Neutrophil (primary cell): ENCODE results near the gene ATP5F1C.

Source experiments
- H3K27ac ChIP-seq: fragments of 200-600 bp; sonication (generic); 2 replicates; pipeline ENCODE4 v1.5.1; 2016; ENCODE audit warnings: mild to moderate bottlenecking, moderate library complexity
- H3K27me3 ChIP-seq: fragments of 200-600 bp; sonication (generic); 2 replicates; pipeline ENCODE4 v1.6.0; 2016; ENCODE audit warnings: mild to moderate bottlenecking
- H3K36me3 ChIP-seq: fragments of 200-600 bp; sonication (generic); 2 replicates; pipeline ENCODE4 v1.5.1; 2017
- H3K4me1 ChIP-seq, 2 experiments: fragments of 200-600 bp in 1 of 2; sonication (generic) in 1 of 2; 1 replicate in 1 of 2; 2 replicates in 1 of 2; pipeline versions ENCODE4 v1.5.1 to v1.6.1; 2013 to 2016; ENCODE audit warnings: low read depth in 1 of 2, low read length in 1 of 2, mild to moderate bottlenecking in 1 of 2, moderate library complexity in 1 of 2; ENCODE audit not compliant: control insufficient read depth in 1 of 2, insufficient read depth in 1 of 2
- H3K4me3 ChIP-seq, 2 experiments: fragments of 200-600 bp in 1 of 2; sonication (generic) in 1 of 2; 1 replicate in 1 of 2; 2 replicates in 1 of 2; pipeline ENCODE4 v1.5.1; 2013 to 2016; ENCODE audit warnings: low read depth in 1 of 2, low read length in 1 of 2, mild to moderate bottlenecking in 1 of 2, moderate library complexity in 1 of 2
- H3K9me3 ChIP-seq: fragments of 200-600 bp; sonication (generic); 2 replicates; pipeline ENCODE4 v1.5.1; 2016
- CTCF ChIP-seq: fragments of 200-600 bp; sonication (generic); IDR thresholded peaks from 2 replicates; pipeline ENCODE4 v1.5.1; 2016; ENCODE audit warnings: antibody characterized with exemption

Gene ATP5F1C

GRCh38 chr10:7787150-7787856, 674 bp upstream of the ATP5F1C start:
- Histone ChIP-seq H3K4me1 (peaks cover 27 to 33% of the 10 kb centered on the region in 2 experiments), H3K27me3 (no peaks in the 10 kb centered on the region), H3K9me3 (no peaks in the 10 kb centered on the region), H3K4me3 (peak overlapping the region; percentile 86 to 89), H3K27ac (peak overlapping the region; percentile 75), H3K36me3 (peaks cover 3% of the 10 kb centered on the region)
- no peak for TF ChIP-seq CTCF

- Histone ChIP-seq H3K27me3 (no peaks in the 10 kb centered on the region), H3K9me3 (no peaks in the 10 kb centered on the region), H3K36me3 (no peaks in the 10 kb centered on the region), H3K4me1 (peaks cover 27 to 33% of the 10 kb centered on the region in 2 experiments), H3K27ac (peak overlapping the region; percentile 75), H3K4me3 (peak overlapping the region; percentile 86 to 89)
- TF ChIP-seq CTCF, result no peak
Observed at GRCh38 chr10:7788639-7789286, 786 bp downstream of the ATP5F1C start.

- H3K27me3 ChIP-seq, result no peaks in the 10 kb centered on the region
- H3K27ac ChIP-seq, result no peak overlapping the region
- H3K4me1 ChIP-seq, result peaks cover 27 to 33% of the 10 kb centered on the region in 2 experiments
- no peaks in the 10 kb centered on the region for H3K36me3 ChIP-seq
- no peaks in the 10 kb centered on the region for H3K9me3 ChIP-seq
- H3K4me3 ChIP-seq, result peak overlapping the region; percentile 86 to 89
- no peak for TF ChIP-seq CTCF
Observed at GRCh38 chr10:7789390-7789789, 1.4 kb downstream of the ATP5F1C start.

GRCh38 chr10:7792541-7792940, 4.6 kb downstream of the ATP5F1C start:
- no peak for TF ChIP-seq CTCF
- Histone ChIP-seq H3K9me3 (no peaks in the 10 kb centered on the region), H3K27ac (no peak overlapping the region), H3K4me1 (peaks cover 17 to 19% of the 10 kb centered on the region in 2 experiments), H3K36me3 (peaks cover 10% of the 10 kb centered on the region), H3K27me3 (no peaks in the 10 kb centered on the region), H3K4me3 (no peak overlapping the region)

GRCh38 chr10:7794251-7795026, 6.5 kb downstream of the ATP5F1C start:
- TF ChIP-seq CTCF, result no peak
- no peak overlapping the region for H3K4me3 ChIP-seq
- H3K36me3 ChIP-seq, result peaks cover 24% of the 10 kb centered on the region

More at GRCh38 chr10:7794251-7795026, 6.5 kb downstream of the ATP5F1C start:
- H3K9me3 ChIP-seq, result no peaks in the 10 kb centered on the region
- H3K27ac ChIP-seq, result no peak overlapping the region
- no peaks in the 10 kb centered on the region for H3K27me3 ChIP-seq
- peaks cover 4 to 6% of the 10 kb centered on the region in 2 experiments for H3K4me1 ChIP-seq
